GM19324 (cell line): ENCODE measurements around the gene ZACN.

Source experiments
- ATAC-seq: cut with Tn5 transposase; IDR thresholded peaks from one replicate; pipeline ENCODE4 v1.9.1; 2021; ENCODE audit warnings: mild to moderate bottlenecking, moderate library complexity; ENCODE audit not compliant: unreplicated experiment, low FRiP score

The ZACN gene

GRCh38 chr17:76125922-76126321 is 46.9 kb downstream of the ZACN start:
- no peak for ATAC-seq

GRCh38 chr17:76130473-76130872 is 51.5 kb downstream of the ZACN start:
- no peak for ATAC-seq

GRCh38 chr17:76131051-76131691 is 52.2 kb downstream of the ZACN start:
- ATAC-seq: no peak

- no peak for ATAC-seq
These were observed 53.0 kb downstream of the ZACN start for GRCh38 chr17:76131692-76132573.
